HUES6 (cell line): ENCODE results near the gene PMEL.
"Not testable (repeated sequence)": the region's sequence is repeated elsewhere in the genome, so short reads cannot be mapped to it uniquely, and the experiment has no call there.

Source experiments
- H3K27ac ChIP-seq: 2 replicates; pipeline ENCODE4 v1.7.0; 2013; ENCODE audit warnings: low read depth, mild to moderate bottlenecking, low read length, inconsistent platforms
- H3K27me3 ChIP-seq: 2 replicates; pipeline ENCODE4 v1.6.1; 2013; ENCODE audit warnings: low read length; ENCODE audit not compliant: control insufficient read depth, insufficient read depth
- H3K36me3 ChIP-seq: 2 replicates; pipeline ENCODE4 v1.6.1; 2013; ENCODE audit warnings: low read length; ENCODE audit not compliant: control insufficient read depth, insufficient read depth
- H3K4me1 ChIP-seq: 2 replicates; pipeline ENCODE4 v1.6.1; 2013; ENCODE audit warnings: low read length; ENCODE audit not compliant: control insufficient read depth, insufficient read depth
- H3K4me3 ChIP-seq: 2 replicates; pipeline ENCODE4 v1.5.1; 2013; ENCODE audit warnings: low read depth, low read length
- H3K9ac ChIP-seq: one replicate; pipeline ENCODE4 v1.6.1; 2013; ENCODE audit warnings: mild to moderate bottlenecking, low read length
- H3K9me3 ChIP-seq: 2 replicates; pipeline ENCODE4 v1.6.1; 2013; ENCODE audit warnings: low read depth, low read length; ENCODE audit not compliant: control insufficient read depth, insufficient read depth

Gene PMEL

DNA sequence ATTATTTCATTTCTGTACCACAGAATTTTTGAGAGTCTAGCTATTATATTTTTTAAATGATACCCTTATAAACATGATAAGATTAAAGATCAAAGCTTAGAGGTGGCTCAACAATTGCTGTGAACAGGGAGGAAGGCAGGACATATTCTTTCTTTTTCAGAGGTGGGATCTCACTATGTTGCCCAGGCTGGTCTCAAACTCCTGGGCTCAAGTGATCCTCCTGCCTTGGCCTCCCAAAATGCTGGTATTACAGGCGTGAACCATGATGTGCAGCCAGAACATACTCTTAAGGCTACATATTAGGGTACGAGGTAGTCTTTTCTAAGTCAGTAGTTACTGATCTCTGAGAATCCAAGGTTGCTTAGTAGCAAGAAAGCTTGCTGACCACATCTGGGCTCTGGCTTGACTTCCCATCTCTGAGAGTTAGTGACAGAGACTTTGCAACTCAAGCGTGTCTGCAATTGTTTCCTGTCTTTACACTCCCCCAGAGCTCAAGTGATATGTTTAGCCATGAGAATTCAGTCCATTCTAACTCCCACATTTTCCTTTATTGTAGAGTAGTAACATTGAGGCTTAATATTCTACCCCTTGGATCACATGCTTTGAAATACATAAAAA, 16.6 kb upstream of the PMEL start:
- Histone ChIP-seq H3K27ac (no peak overlapping the region), H3K9me3 (no peaks in the 10 kb centered on the region), H3K4me1 (no peaks in the 10 kb centered on the region; the same call in 1 of the 2 replicates), H3K27me3 (no peaks in the 10 kb centered on the region), H3K9ac (no peak overlapping the region), H3K36me3 (peaks cover 56% of the 10 kb centered on the region), H3K4me3 (no peak overlapping the region)

DNA sequence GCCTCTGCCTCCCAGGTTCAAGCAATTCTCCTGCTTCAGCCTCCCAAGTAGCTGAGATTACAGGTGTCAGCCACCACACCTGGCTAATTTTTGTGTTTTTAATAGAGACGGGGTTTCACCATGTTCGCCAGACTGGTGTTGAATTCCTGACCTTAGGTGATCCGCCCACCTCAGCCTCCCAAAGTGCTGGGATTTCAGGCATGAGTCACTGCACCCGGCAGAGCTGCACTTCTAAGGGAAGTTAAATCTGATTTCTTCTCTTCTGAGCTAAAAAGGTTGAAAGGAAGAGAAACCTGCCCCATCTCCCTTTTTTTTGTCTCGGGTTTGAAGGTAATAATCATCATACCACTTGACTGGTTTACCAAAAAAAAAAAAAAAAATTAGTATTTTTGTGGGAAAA, 16.0 kb upstream of the PMEL start:
- H3K27ac ChIP-seq, H3K4me1 ChIP-seq, H3K27me3 ChIP-seq, H3K4me3 ChIP-seq, H3K9me3 ChIP-seq, H3K9ac ChIP-seq: not testable (repeated sequence)
- H3K36me3 ChIP-seq, result peaks cover 51% of the 10 kb centered on the region

- no peaks in the 10 kb centered on the region for H3K9me3 ChIP-seq
- no peaks in the 10 kb centered on the region for H3K27me3 ChIP-seq
- H3K4me1 ChIP-seq, result peaks cover 4% of the 10 kb centered on the region
- no peak overlapping the region for H3K4me3 ChIP-seq
- H3K27ac ChIP-seq, result no peak overlapping the region
- H3K9ac ChIP-seq, result no peak overlapping the region
- H3K36me3 ChIP-seq, result peaks cover 37% of the 10 kb centered on the region
These were observed 13.2 kb upstream of the PMEL start for GRCh38 chr12:55979069-55979468.

DNA sequence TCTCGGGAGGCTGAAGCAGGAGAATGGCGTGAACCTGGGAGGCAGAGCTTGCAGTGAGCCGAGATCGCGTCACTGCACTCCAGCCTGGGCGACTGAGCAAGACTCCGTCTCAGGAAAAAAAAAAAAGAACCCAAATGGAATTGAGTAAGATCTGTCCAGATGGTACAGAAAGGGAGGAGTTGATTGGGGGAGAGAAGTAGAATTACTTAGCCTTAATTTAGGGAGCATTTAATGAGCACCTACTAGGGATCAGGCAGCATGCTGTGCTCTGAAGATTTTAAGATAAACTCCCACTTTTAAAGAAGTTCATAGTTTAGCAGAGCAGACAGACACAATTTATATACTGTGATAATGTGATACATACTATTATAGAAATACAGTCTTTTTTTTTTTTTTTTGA, 12.6 kb upstream of the PMEL start:
- peaks cover 4% of the 10 kb centered on the region for H3K4me1 ChIP-seq
- peaks cover 33% of the 10 kb centered on the region for H3K36me3 ChIP-seq
- no peak overlapping the region for H3K9ac ChIP-seq
- no peak overlapping the region for H3K27ac ChIP-seq
- no peak overlapping the region for H3K4me3 ChIP-seq
- no peaks in the 10 kb centered on the region for H3K27me3 ChIP-seq
- no peaks in the 10 kb centered on the region for H3K9me3 ChIP-seq

GRCh38 chr12:55974308-55974730, 8.5 kb upstream of the PMEL start:
- Histone ChIP-seq H3K27ac (peak overlapping the region; percentile 50; the same call in 1 of the 2 replicates), H3K9me3 (no peaks in the 10 kb centered on the region), H3K36me3 (peaks cover 40% of the 10 kb centered on the region), H3K4me3 (peak overlapping the region; percentile 81), H3K4me1 (peaks cover 10% of the 10 kb centered on the region; the same call in 1 of the 2 replicates), H3K9ac (peak overlapping the region; percentile 82), H3K27me3 (no peaks in the 10 kb centered on the region)

GRCh38 chr12:55973599-55974307, 7.9 kb upstream of the PMEL start, which contains the start of gene RAB5B:
TSS of gene RAB5B (plus strand) at chr12:55974078. CDS start at chr12:55986961, 12,883 bp downstream.
- no peaks in the 10 kb centered on the region for H3K27me3 ChIP-seq
- no peaks in the 10 kb centered on the region for H3K9me3 ChIP-seq
- H3K4me3 ChIP-seq, result peak within 1 kb of the TSS; percentile 81
- H3K27ac ChIP-seq, result peak within 1 kb of the TSS; percentile 50; the same call in 1 of the 2 replicates
- peaks cover 10% of the 10 kb centered on the region; the same call in 1 of the 2 replicates for H3K4me1 ChIP-seq
- peaks cover 41% of the 10 kb centered on the region for H3K36me3 ChIP-seq
- peak within 1 kb of the TSS; percentile 82 for H3K9ac ChIP-seq

DNA sequence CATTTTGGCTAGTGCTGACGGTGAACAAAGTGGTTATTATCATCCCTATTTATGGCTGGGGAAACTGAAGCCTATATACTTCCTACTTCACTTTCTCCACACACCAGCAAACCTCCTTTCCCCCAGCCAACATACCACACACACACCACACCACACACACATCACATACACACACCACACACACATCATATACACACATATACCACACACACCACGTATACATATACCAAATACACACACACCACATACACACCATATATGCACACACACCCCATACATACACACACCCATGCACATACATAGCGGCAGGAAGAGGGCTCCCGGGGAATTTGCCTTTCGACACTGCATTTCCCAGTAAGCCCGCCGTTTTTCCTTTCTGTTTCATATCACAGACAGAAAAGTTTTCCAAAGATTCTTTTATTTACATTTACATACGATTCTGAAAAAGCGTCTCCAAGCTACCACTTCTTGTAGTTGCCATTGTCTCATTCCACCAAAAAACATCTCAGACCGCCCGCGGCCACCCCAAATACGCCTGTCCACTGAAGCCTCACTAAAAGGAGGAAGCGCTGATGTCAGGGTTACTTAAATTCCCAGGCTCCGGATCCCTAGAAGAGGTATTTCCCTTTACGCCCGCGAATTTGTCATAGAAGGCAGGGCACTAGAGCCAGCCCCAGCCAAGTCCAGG, 7.2 kb upstream of the PMEL start:
- H3K4me1 ChIP-seq, result peaks cover 14% of the 10 kb centered on the region
- H3K36me3 ChIP-seq, result peaks cover 48% of the 10 kb centered on the region
- no peaks in the 10 kb centered on the region for H3K27me3 ChIP-seq
- no peak overlapping the region for H3K27ac ChIP-seq
- no peaks in the 10 kb centered on the region for H3K9me3 ChIP-seq
- peak overlapping the region; percentile 57 for H3K4me3 ChIP-seq
- H3K9ac ChIP-seq, result peak overlapping the region; percentile 41

DNA sequence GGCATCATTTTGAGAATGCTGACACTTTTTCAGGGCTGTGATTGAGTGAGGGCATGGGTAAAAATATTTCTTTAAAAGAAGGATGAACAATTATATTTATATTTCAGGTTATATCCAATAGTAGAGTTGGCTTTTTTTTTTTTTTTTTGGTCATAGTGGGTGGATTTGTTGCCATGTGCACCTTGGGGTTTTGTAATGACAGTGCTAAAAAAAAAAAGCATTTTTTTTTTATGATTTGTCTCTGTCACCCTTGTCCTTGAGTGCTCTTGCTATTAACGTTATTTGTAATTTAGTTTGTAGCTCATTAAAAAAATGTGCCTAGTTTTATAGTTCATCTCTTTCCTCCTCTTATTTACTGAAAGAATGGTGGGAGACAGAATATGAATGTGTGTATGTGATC, 6.6 kb upstream of the PMEL start:
- H3K27ac ChIP-seq, result no peak overlapping the region
- H3K4me3 ChIP-seq, result peak overlapping the region; percentile 57
- H3K4me1 ChIP-seq, result peaks cover 18% of the 10 kb centered on the region
- H3K27me3 ChIP-seq, result no peaks in the 10 kb centered on the region
- peaks cover 50% of the 10 kb centered on the region for H3K36me3 ChIP-seq
- H3K9me3 ChIP-seq, result no peaks in the 10 kb centered on the region
- H3K9ac ChIP-seq, result no peak overlapping the region

GRCh38 chr12:55972042-55972441, 6.2 kb upstream of the PMEL start:
- peaks cover 18% of the 10 kb centered on the region for H3K4me1 ChIP-seq
- H3K27ac ChIP-seq, result no peak overlapping the region

DNA sequence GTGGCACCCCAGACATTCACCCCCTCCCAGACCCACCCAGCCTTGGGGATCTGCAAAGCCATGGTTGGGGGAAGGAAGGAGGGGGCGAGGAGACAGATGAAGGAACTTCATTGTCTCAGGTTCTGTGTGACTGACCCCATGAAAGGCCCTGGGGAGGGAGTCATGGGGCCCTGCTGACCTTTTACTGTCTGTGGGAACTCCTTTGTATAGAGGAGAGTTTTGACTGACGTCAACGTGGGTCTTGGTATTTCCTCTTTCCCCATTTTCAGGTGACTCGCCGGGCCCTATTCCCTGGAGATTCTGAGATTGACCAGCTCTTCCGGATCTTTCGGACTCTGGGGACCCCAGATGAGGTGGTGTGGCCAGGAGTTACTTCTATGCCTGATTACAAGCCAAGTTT, 4.9 kb upstream of the PMEL start:
- H3K9ac ChIP-seq, result no peak overlapping the region
- peaks cover 23% of the 10 kb centered on the region for H3K4me1 ChIP-seq
- no peaks in the 10 kb centered on the region for H3K27me3 ChIP-seq
- no peak overlapping the region for H3K4me3 ChIP-seq
- H3K9me3 ChIP-seq, result no peaks in the 10 kb centered on the region
- H3K27ac ChIP-seq, result no peak overlapping the region
- peaks cover 42% of the 10 kb centered on the region for H3K36me3 ChIP-seq

More at GRCh38 chr12:55972042-55972441, 6.2 kb upstream of the PMEL start:
- no peak overlapping the region for H3K9ac ChIP-seq
- peaks cover 50% of the 10 kb centered on the region for H3K36me3 ChIP-seq
- H3K4me3 ChIP-seq, result no peak overlapping the region
- H3K9me3 ChIP-seq, result no peaks in the 10 kb centered on the region
- no peaks in the 10 kb centered on the region for H3K27me3 ChIP-seq

DNA sequence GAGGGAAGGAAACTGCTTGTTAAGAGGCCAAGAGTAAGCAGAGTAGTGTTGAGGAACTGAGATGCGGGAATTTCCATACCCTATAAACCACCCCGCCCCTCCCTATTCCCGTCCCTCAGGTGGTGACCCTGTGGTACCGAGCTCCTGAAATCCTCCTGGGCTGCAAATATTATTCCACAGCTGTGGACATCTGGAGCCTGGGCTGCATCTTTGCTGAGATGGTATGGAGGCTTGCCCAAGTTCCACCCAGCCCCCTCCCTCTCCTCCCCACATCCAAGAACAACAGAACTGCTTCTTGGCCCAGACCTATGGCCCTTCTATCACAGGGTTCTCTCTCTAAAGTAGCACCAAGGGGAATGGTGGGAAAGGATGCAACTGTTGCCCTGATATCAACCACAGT, 3.5 kb upstream of the PMEL start:
- Histone ChIP-seq H3K27ac (no peak overlapping the region), H3K36me3 (peaks cover 42% of the 10 kb centered on the region), H3K9ac (no peak overlapping the region), H3K4me1 (peaks cover 25% of the 10 kb centered on the region), H3K27me3 (no peaks in the 10 kb centered on the region), H3K4me3 (no peak overlapping the region), H3K9me3 (no peaks in the 10 kb centered on the region)
